SKM-1 treated with dmso at 0.1 percent for 144 hours (cell line): Measurements from ENCODE around the gene AXIN1.
"Not testable (repeated sequence)": the region's sequence is repeated elsewhere in the genome, so short reads cannot be mapped to it uniquely, and the experiment has no call there.

ENCODE experiments used
- DNase-seq: peaks from one replicate; lab custom pipeline; 2025; ENCODE audit not compliant: unreplicated experiment; lab: John Stamatoyannopoulos, UW

Gene AXIN1, protein sequence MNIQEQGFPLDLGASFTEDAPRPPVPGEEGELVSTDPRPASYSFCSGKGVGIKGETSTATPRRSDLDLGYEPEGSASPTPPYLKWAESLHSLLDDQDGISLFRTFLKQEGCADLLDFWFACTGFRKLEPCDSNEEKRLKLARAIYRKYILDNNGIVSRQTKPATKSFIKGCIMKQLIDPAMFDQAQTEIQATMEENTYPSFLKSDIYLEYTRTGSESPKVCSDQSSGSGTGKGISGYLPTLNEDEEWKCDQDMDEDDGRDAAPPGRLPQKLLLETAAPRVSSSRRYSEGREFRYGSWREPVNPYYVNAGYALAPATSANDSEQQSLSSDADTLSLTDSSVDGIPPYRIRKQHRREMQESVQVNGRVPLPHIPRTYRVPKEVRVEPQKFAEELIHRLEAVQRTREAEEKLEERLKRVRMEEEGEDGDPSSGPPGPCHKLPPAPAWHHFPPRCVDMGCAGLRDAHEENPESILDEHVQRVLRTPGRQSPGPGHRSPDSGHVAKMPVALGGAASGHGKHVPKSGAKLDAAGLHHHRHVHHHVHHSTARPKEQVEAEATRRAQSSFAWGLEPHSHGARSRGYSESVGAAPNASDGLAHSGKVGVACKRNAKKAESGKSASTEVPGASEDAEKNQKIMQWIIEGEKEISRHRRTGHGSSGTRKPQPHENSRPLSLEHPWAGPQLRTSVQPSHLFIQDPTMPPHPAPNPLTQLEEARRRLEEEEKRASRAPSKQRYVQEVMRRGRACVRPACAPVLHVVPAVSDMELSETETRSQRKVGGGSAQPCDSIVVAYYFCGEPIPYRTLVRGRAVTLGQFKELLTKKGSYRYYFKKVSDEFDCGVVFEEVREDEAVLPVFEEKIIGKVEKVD

DNA sequence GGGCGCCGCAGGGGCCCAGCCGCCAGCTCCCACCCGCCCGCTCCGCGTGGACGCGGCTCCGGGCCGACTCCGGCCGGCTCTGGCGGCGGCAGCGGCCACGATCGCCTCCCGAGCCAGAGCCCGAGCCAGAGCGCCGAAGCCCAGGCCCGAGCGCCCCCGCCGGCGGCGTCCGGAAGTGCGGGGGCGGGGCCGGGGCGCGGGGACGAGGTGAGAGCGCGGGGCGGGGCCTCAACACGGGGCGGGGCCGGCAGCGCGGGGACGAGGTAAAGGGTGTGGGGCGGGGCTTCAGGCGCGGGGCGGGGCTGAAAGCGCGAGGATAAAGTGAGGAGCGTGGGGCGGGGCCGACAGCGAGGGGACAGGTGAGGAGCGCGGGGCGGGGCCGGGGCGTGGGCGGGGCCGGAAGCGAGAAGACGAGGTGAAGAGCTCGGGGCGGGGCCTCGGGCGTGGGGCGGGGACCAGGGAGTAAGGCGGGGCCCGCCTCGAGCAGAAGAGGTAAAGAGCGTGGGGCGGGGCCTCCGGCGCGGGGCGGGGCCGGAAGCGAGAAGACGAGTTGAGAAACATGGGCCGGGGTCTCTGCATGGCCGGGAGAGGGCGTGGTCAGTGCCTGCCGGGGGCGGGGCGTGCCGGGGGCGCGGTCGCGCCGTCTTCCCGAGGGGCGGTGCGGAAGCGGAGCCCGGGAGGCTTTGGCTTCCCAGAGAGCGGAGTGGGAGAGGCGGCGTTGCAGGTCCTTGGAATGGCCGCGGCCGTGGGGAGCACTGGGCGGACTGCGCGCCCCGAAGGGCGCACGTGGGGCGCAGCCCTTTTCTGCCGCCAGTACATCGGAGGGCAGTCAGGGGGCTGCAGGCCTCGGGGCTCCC lies at the start of gene AXIN1:
Gene AXIN1, minus strand, starts transcription at position 177 of the 857 bp plus-strand sequence. CDS start 5,698 bp downstream, outside the sequence.
- DNase-seq = peak; percentile 95

DNA sequence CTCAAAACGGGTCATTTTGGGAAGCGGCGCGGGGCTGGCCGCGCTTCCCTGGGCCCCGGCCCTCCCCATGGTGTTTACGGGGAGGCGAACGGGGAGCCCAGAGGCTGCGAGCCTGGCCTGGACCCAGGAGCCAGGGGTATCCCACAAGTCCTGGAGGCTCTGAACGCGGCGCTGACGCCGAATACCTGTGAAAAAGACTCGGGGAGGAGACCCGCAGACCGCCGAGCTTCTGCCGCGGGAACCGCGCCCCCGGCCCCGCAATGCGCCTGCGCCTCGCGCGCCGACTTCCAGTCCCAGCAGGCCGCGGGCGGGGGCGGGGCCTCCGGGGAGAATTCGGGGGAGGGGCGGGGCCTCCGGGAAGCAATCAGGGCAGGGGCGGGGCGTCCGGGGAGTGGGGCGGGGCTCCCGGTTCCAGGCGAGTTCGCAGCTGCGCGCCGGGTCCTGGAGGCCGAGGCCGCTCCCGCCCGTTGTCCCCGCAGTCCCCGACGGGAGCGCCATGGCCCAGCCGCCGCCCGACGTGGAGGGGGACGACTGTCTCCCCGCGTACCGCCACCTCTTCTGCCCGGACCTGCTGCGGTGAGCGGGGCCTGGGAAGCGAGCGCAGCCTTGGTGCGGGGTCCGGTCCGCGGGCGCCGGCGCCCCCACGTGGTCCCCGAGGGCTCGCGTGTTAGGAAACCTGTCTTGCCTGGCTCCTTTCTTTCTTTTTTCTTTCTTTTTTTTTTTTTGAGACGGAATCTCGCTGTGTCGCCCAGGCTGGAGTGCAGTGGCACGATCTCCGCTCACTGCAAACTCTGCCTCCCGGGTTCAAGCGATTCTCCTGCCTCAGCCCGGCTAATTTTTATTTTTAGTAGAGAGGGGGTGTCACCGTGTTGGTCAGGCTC lies 49.2 kb upstream of the AXIN1 start, which contains the start of gene DECR2:
Gene DECR2, plus strand, starts transcription at position 418 of the 881 bp plus-strand sequence. Its CDS starts 79 bp downstream, at position 497.
- DNase-seq = peak; percentile 69

DNA sequence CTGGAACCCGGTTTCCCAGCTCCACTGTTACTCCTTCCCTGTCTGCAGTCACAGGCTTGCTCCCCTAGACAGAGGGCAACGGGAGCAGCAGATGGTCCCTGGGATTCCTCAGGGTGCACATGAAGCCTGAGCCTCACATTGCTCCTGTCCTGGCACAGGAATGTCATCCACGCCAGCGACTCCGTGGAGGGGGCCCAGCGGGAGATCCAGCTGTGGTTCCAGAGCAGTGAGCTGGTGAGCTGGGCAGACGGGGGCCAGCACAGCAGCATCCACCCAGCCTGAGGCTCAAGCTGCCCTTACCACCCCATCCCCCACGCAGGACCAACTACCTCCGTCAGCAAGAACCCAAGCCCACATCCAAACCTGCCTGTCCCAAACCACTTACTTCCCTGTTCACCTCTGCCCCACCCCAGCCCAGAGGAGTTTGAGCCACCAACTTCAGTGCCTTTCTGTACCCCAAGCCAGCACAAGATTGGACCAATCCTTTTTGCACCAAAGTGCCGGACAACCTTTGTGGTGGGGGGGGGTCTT lies 47.6 kb upstream of the AXIN1 start:
- DNase-seq = no peak

DNA sequence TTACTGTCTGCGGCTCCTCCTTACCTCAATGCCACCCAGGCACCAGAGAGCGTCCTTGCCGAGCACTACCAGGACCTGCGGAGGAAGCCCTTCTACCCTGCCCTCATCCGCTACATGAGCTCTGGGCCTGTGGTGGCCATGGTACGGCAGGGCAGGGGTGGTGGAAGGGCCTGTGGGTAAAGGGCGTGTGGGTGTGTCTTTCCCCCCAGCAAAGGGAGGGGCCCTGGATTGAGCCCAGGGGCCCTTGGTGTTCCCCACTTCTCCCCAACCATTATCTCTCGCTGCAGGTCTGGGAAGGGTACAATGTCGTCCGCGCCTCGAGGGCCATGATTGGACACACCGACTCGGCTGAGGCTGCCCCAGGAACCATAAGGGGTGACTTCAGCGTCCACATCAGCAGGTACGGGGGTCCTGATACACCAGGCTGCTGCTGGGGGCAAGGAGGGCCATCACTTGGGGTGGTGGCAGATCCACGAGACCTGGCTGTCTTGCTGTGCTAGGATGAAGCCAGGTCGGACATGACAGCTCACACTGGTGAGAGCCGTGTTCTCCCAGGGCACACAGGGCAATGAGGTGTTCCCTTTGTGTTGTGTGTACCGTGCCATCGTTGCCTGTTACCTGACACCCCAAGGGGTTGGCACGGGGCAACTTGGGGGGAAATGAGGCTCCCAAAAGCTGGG lies 47.0 kb upstream of the AXIN1 start:
- no peak for DNase-seq

DNA sequence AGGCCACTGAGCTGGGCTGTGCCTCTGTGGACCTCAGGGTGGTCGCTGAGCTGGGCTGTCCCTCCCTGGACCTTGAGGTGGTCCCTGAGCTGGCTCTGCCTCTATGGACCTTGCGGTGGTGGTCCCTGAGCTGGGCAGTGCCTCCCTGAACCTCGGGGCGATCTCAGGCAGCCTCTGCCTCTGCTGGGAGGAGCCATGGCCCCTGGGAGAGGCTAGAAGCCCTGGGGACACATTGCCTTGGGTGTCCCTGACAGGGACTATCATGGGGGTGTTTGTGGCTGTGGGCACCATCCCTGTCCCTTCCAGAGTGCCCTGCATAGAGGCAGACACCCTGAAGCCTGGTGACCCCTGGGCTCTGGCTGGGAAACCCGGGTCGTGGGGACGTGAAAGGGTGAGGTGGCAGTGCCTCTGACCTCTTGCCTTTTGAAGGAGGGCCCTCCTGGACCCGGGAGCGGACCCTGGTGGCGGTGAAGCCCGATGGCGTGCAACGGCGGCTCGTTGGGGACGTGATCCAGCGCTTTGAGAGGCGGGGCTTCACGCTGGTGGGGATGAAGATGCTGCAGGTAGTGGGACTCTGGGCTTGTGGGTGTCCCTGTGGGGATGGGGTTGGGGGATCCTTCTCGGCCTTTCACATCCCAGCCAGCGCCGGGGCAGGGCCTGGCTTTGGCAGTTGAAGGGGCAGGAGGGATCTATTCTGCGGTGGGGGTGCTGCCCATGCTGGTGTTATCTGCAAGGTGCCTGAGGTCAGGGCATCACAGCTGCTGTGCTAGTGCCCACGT lies 46.2 kb upstream of the AXIN1 start:
- no peak for DNase-seq

DNA sequence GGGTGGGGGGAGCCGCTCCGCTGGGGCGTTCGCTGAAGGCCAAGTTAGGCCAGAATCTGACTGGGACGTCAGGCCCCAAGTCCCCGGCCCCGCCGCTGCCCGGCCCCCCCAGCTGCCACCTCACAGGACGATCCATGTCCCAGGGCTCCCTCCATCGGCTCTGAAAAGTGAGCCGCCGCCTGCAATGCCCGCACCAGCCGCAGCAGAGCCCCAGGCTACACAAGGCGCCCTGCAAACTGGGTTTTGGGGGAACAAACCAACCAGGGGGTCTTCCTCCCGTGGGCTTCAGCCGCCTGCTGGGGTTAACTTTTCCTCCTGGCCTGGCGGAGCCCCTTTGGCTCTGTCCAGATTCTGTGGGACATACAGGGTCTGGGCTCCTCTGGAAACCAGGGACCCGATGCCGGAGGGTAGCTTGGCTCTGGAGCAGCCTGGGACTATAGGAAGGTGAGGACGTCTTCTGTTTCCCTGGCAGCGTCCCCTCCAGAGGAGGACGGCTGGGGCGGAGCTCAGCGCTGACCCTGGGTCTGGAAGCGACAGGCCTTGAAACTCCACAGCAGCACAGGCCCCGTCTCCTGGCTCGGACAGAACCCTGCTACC lies 45.3 kb upstream of the AXIN1 start:
- DNase-seq = no peak

DNA sequence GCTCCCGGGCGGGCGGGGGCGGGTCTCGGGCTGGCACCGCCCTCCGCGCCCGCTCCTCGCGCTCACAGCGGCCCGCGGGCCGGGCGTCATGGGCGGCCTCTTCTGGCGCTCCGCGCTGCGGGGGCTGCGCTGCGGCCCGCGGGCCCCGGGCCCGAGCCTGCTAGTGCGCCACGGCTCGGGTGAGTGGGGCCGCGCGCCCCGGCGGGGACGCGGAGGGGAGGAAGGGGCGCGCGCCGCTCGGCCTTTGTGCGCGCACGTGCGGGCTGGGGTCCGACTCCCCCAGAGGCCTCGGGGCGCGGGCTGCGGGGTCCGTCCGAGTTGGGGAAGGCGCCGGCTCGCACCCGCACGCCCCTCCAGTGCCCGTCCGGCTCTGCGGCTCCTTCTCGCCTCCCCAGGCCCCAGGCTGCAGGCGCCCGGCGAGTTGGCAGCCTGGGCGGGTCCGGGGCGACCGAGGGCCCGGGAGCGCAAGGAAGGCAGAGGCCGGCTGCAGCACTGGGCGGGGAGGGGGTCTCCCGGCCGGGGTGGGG lies 44.7 kb upstream of the AXIN1 start, which contains the start of gene NME4:
Gene NME4, plus strand, starts transcription at position 65 of the 527 bp plus-strand sequence. Its CDS starts 24 bp downstream, at position 89.
- DNase-seq = no peak

DNA sequence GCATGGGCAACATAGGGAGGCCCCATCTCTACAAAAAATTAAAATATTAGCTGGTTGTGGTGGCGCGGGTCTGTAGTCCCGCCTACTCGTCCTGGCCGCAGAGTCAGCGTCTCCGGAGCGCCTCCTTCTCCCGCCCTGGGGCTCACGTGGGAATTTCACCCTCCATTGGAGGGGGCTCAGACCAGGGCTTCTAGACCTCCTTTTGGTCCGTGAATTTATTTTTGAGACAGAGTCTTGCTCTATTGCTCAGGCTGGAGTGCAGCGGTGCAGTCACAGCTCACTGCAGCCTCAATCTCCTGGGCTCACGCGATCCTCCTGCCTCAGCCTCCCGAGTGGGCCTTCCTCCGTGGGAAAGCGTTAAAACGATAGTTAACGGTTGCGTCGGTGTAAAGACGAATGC lies 44.1 kb upstream of the AXIN1 start:
- peak; percentile 19 for DNase-seq

DNA sequence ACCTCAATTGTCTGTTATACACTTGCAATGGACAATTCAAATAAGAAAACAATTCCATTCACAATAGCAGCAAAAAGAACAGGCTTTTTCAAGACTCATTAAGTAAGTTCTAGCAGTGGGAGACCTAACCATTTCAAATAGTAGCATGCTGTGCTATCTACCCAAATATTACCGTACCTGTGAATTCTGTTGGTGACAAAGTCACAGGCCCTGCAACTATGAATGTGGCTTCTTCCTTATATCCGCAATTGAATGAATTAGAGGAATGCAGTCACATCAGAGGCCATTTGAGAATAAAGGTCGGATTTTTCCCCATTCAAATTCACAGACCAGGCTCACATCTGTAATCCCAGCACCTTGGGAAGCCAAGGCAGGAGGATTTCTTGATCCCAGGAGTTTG lies 43.7 kb upstream of the AXIN1 start:
- no peak for DNase-seq

DNA sequence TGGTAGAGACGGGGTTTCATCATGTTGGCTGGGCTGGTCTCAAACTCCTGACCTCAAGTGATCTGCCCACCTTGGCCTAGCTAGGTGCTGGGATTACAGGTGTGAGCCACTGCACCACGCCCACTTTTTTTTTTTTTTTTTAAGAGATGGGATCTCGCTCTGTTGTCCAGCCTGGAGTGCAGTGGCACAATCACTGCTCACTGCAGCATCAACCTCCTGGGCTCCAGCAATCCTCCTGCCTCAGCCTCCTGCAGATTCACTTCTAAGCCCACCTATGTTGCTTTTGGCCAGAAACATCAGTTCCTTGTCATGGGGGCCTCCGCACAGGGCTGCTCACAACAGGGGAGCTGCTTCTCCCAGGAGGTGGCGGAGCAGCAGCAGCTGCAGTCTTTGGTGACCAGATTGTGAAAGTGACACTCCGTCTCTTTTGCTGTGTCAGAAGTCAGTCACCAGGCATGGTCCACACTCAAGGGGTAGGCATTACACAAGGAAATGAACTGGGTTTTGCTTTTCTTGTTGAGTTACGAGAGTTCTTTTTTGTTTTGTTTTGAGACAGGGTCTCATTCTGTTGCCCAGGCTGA lies 40.0 kb upstream of the AXIN1 start:
- no peak for DNase-seq

DNA sequence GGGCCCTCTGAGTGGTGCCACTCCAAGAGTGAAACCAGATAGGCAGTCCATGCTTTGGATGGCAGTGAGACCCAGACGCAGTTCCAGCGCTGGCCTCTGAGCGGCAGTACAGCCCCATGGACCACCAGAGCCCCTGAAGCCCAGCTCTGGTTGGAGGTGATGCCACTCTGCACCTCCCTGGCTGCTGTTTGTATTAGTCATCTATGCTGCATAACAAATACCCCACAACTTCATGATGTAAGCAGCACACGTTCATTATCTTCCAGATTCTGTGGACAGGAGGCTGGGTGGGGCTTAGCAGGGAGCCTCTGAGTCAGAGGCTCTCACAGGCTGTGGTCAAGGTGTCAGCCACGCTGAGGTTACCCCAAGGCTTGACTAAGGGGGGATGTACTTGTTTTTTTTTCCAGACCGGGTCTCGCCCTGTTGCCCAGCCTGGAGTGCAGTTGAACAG lies 39.4 kb upstream of the AXIN1 start:
- peak; percentile 27 for DNase-seq

DNA sequence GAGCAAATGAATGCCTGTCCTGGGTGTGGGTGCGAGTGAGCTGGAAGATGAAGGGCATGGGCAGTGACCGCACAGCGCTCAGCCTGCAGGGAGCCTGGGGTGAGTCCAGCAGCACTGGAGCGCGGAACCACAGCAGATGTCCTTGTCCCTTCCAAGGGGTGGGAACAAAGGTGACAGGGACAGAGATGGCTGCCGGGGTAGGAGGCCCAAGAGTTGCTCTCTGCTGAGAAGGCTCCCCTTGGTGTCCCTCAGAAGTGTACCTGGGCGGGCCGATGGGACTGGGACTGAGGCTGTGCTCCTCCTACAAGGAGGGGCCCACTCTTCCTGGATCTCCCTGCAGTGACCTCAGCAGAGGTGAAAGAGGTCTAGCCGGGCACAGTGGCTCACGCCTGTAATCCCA lies 36.8 kb upstream of the AXIN1 start:
- no peak for DNase-seq

DNA sequence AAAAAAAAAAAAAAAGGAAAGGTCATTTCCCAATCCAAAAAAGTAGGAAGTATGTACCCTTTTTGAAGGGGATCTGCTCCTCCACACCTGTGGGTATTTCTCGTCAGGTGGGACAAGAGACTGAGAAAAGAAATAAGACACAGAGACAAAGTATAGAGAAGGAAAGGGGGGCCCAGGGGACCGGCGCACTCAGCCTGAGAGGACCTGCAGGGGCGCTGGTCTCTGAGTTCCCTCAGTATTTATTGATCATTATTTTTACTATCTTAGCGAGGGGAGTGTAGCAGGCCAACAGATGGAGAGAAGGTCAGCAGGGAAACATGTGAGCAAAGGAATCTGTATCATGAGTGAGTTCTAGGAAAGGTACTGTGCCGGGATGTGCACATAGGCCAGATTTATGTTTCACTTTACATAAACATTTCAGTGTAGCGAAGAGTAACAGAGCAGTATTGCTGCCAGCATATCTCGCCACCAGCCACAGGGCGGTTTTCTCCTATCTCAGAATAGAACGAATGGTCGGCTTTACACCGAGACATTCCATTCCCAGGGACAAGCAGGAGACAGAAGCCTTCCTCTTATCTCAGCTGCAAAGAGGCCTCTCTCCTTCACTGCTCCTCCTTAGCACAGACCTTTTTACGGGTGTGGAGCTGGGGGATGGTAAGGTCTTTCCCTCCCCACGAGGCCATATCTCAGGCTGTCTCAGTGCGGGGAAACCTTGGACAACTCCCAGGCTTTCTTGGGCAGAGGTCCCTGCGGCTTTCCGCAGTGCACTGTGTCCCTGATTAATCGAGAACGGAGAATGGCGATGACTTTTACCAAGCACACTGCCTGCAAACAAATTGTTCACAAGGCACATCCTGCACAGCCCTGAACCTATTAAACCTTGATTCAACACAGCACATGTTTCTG lies 35.5 kb upstream of the AXIN1 start:
- not testable (repeated sequence) for DNase-seq

DNA sequence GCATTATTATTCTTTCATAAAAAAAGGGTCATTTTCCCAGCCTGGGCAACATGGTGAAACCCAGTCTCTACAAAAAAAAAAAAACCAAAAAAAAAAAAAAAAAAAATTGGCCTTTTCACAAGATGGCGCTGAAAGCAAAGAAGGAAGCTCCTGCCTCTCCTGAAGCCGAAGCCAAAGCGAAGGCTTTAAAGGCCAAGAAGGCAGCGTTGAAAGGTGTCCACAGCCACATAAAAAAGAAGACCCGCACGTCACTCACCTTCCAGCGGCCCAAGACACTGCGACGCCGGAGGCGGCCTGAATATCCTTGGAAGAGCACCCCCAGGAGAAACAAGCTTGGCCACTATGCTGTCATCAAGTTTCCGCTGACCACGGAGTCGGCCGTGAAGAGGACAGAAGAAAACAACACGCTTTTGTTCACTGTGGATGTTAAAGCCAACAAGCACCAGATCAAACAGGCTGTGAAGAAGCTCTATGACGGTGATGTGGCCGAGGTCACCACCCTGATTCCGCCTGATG lies 34.2 kb upstream of the AXIN1 start:
- no peak for DNase-seq

DNA sequence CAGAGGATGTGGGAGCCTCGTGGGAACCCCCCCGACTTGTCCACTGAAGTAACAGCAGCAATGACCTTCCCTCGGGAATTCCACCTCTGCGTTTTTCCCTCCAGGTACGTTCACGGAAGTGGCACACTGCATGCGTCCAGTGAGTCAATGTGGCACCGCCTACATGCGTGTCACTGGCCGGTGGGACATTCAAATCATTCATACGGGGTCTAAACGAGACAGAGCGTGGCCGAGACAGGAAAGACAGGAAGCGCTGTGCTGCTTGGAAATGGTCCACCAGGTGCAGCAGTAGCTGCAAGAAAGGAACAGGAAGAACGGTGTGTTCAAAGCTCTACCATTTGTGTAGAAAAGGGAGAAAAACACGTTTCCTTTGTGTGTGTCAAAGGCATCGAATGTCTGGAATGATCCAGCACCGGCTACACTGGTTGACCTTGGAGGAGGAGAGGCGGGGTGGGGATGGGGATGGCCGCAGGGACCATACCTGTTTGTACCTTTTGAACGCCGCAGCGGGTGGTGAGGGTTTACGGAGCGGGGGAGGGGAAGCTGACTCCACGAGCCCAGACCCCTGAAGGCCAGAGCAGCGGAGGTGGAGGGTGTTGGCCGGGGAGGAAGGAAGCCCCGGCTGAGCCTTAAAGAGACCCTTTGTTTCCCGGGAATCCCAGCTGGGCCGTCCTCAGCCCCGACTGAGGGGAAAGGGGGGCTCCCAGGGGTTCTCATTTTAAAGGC lies 31.0 kb upstream of the AXIN1 start:
- DNase-seq = no peak
